ENCODE results near the gene PCDHB7. TPM values are rescaled to one million over a fixed set of nuclear protein-coding genes. Genes with fewer than 3 reads are reported as not detected.
"Not testable (repeated sequence)": the region's sequence is repeated elsewhere in the genome, so short reads cannot be mapped to it uniquely, and the experiment has no call there.

The PCDHB7 gene
- polyA plus RNA-seq, 4 donors, result 0.27 to 1.1 (median 0.36) TPM; not detected in 1

DNA sequence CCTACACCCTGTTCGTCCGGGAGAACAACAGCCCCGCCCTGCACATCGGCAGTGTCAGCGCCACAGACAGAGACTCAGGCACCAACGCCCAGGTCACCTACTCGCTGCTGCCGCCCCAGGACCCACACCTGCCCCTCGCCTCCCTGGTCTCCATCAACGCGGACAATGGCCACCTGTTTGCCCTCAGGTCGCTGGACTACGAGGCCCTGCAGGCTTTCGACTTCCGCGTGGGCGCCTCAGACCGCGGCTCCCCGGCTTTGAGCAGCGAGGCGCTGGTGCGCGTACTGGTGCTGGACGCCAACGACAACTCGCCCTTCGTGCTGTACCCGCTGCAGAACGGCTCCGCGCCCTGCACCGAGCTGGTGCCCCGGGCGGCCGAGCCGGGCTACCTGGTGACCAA lies 16.2 kb downstream of the PCDHB7 start:
- FAIRE-seq; H3K27me3 ChIP-seq (ENCODE audit: control insufficient read depth in 3 of 3, insufficient read depth in 3 of 3, low read length in 3 of 3); H3K27ac ChIP-seq (ENCODE audit: low read depth in 1 of 3, low read length in 2 of 3); H3K4me3 ChIP-seq (ENCODE audit: low read depth in 1 of 3, low read length in 3 of 3); DNase-seq; H3K4me1 ChIP-seq (ENCODE audit: control insufficient read depth in 3 of 3, insufficient read depth in 2 of 3, low read depth in 1 of 3, low read length in 2 of 3); H3K36me3 ChIP-seq (ENCODE audit: control insufficient read depth in 3 of 3, insufficient read depth in 2 of 3, low read depth in 1 of 3, low read length in 3 of 3): not testable (repeated sequence)
- H3K9me3 ChIP-seq (ENCODE audit: control insufficient read depth in 2 of 2, insufficient read depth in 1 of 2, low read depth in 1 of 2, low read length in 1 of 2), result peaks cover 3 to 27% of the 10 kb centered on the region in 2 donors
- WGBS, 3 donors, result 42 to 65% (median 60%) methylated on average over 24 to 34 of the region's 37 CpGs

DNA sequence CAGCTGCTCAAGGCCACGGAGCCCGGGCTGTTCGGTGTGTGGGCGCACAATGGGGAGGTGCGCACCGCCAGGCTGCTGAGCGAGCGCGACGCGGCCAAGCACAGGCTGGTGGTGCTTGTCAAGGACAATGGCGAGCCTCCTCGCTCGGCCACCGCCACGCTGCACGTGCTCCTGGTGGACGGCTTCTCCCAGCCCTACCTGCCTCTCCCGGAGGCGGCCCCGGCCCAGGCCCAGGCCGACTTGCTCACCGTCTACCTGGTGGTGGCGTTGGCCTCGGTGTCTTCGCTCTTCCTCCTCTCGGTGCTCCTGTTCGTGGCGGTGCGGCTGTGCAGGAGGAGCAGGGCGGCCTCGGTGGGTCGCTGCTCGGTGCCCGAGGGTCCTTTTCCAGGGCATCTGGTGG lies 16.7 kb downstream of the PCDHB7 start:
- not testable (repeated sequence) for FAIRE-seq; DNase-seq; H3K36me3 ChIP-seq (ENCODE audit: control insufficient read depth in 3 of 3, insufficient read depth in 2 of 3, low read depth in 1 of 3, low read length in 3 of 3); H3K4me1 ChIP-seq (ENCODE audit: control insufficient read depth in 3 of 3, insufficient read depth in 2 of 3, low read depth in 1 of 3, low read length in 2 of 3); H3K27me3 ChIP-seq (ENCODE audit: control insufficient read depth in 3 of 3, insufficient read depth in 3 of 3, low read length in 3 of 3); H3K27ac ChIP-seq (ENCODE audit: low read depth in 1 of 3, low read length in 2 of 3); H3K4me3 ChIP-seq (ENCODE audit: low read depth in 1 of 3, low read length in 3 of 3)
- H3K9me3 ChIP-seq (ENCODE audit: control insufficient read depth in 2 of 2, insufficient read depth in 1 of 2, low read depth in 1 of 2, low read length in 1 of 2), result peaks cover 3 to 26% of the 10 kb centered on the region in 2 donors
- 36 to 56% (median 48%) methylated on average over 11 to 34 of the region's 35 CpGs for WGBS, 3 donors

DNA sequence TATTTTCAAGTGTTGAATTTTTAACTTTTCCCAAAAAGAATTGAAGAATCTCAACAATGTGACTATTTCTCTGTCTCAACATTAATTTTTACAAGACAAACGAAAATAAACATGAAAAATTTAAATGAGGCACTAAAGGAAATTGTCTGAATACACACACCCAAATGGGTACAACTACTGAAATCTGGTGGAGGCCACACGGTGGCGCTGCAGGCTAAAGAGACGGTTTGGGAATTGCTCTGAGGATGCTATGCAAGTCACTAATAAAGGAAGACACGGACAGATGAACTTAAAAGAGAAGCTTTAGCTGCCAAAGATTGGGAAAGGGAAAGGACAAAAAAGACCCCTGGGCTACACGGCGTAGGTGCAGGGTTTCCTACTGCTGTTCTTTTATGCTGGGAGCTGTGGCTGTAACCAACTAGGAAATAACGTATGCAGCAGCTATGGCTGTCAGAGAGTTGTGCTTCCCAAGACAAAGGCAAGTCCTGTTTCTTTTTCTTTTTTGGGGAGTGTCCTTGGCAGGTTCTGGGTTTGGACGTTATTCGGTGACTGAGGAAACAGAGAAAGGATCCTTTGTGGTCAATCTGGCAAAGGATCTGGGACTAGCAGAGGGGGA lies 19.8 kb downstream of the PCDHB7 start, which contains the start of gene PCDHB10:
Gene PCDHB10, plus strand, starts transcription at position 244 of the 616 bp plus-strand sequence. Its CDS starts 200 bp downstream, at position 444.
- no peaks in the 10 kb centered on the region for H3K36me3 ChIP-seq (ENCODE audit: control insufficient read depth in 3 of 3, insufficient read depth in 2 of 3, low read depth in 1 of 3, low read length in 3 of 3)
- H3K9me3 ChIP-seq (ENCODE audit: control insufficient read depth in 2 of 2, insufficient read depth in 1 of 2, low read depth in 1 of 2, low read length in 1 of 2), result peaks cover 3 to 19% of the 10 kb centered on the region in 2 donors
- peaks cover 0 to 5% (median 0%) of the 10 kb centered on the region in 3 donors for H3K27me3 ChIP-seq (ENCODE audit: control insufficient read depth in 3 of 3, insufficient read depth in 3 of 3, low read length in 3 of 3)
- no peak within 1 kb of the TSS for H3K27ac ChIP-seq (ENCODE audit: low read depth in 1 of 3, low read length in 2 of 3)
- H3K4me3 ChIP-seq (ENCODE audit: low read depth in 1 of 3, low read length in 3 of 3), result no peak within 1 kb of the TSS
- 9 to 22% (median 19%) methylated on average over 10 of the region's 10 CpGs for WGBS, 3 donors
- H3K4me1 ChIP-seq (ENCODE audit: control insufficient read depth in 3 of 3, insufficient read depth in 2 of 3, low read depth in 1 of 3, low read length in 2 of 3), result no peaks in the 10 kb centered on the region
- FAIRE-seq (no peak), DNase-seq (no peak)

DNA sequence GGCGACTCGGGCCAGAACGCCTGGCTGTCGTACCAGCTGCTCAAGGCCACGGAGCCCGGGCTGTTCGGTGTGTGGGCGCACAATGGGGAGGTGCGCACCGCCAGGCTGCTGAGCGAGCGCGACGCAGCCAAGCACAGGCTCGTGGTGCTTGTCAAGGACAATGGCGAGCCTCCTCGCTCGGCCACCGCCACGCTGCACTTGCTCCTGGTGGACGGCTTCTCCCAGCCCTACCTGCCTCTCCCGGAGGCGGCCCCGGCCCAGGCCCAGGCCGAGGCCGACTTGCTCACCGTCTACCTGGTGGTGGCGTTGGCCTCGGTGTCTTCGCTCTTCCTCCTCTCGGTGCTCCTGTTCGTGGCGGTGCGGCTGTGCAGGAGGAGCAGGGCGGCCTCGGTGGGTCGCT lies 21.9 kb downstream of the PCDHB7 start:
- 37 to 60% (median 60%) methylated on average over 19 to 25 of the region's 37 CpGs for WGBS, 3 donors
- H3K36me3 ChIP-seq (ENCODE audit: control insufficient read depth in 3 of 3, insufficient read depth in 2 of 3, low read depth in 1 of 3, low read length in 3 of 3); H3K27me3 ChIP-seq (ENCODE audit: control insufficient read depth in 3 of 3, insufficient read depth in 3 of 3, low read length in 3 of 3); DNase-seq; H3K4me3 ChIP-seq (ENCODE audit: low read depth in 1 of 3, low read length in 3 of 3); H3K4me1 ChIP-seq (ENCODE audit: control insufficient read depth in 3 of 3, insufficient read depth in 2 of 3, low read depth in 1 of 3, low read length in 2 of 3); H3K27ac ChIP-seq (ENCODE audit: low read depth in 1 of 3, low read length in 2 of 3); FAIRE-seq: not testable (repeated sequence)
- H3K9me3 ChIP-seq (ENCODE audit: control insufficient read depth in 2 of 2, insufficient read depth in 1 of 2, low read depth in 1 of 2, low read length in 1 of 2), result peaks cover 3 to 18% of the 10 kb centered on the region in 2 donors

DNA sequence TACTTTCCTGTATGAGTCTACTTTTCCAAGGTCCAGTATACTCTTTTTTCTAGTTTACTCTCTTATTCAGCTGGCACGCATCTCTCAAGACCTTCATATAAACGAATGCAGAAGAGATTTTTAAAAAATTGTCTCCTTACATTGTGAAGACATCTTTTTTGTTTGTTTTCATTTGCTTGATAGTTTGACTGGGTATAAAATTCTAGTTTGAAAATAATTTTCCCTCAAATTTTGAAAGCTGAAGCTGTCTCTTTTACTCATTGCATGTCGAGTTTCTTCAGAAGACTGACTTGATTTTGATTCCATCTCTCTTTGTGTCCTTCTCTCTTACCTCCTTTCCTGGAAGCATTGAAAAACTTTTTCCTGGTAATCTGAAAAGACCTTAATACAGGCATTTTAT lies 23.9 kb downstream of the PCDHB7 start:
- H3K9me3 ChIP-seq (ENCODE audit: control insufficient read depth in 2 of 2, insufficient read depth in 1 of 2, low read depth in 1 of 2, low read length in 1 of 2), result peaks cover 1 to 29% of the 10 kb centered on the region in 2 donors
- FAIRE-seq (no peak), DNase-seq (no peak)
- no peak overlapping the region for H3K27ac ChIP-seq (ENCODE audit: low read depth in 1 of 3, low read length in 2 of 3)
- H3K4me1 ChIP-seq (ENCODE audit: control insufficient read depth in 3 of 3, insufficient read depth in 2 of 3, low read depth in 1 of 3, low read length in 2 of 3), result no peaks in the 10 kb centered on the region
- no peaks in the 10 kb centered on the region for H3K36me3 ChIP-seq (ENCODE audit: control insufficient read depth in 3 of 3, insufficient read depth in 2 of 3, low read depth in 1 of 3, low read length in 3 of 3)
- peaks cover 0 to 8% (median 0%) of the 10 kb centered on the region in 3 donors for H3K27me3 ChIP-seq (ENCODE audit: control insufficient read depth in 3 of 3, insufficient read depth in 3 of 3, low read length in 3 of 3)
- H3K4me3 ChIP-seq (ENCODE audit: low read depth in 1 of 3, low read length in 3 of 3), result no peak overlapping the region
- WGBS, 3 donors, result 25 to 50% (median 30%) methylated on average over 3 of the region's 3 CpGs

DNA sequence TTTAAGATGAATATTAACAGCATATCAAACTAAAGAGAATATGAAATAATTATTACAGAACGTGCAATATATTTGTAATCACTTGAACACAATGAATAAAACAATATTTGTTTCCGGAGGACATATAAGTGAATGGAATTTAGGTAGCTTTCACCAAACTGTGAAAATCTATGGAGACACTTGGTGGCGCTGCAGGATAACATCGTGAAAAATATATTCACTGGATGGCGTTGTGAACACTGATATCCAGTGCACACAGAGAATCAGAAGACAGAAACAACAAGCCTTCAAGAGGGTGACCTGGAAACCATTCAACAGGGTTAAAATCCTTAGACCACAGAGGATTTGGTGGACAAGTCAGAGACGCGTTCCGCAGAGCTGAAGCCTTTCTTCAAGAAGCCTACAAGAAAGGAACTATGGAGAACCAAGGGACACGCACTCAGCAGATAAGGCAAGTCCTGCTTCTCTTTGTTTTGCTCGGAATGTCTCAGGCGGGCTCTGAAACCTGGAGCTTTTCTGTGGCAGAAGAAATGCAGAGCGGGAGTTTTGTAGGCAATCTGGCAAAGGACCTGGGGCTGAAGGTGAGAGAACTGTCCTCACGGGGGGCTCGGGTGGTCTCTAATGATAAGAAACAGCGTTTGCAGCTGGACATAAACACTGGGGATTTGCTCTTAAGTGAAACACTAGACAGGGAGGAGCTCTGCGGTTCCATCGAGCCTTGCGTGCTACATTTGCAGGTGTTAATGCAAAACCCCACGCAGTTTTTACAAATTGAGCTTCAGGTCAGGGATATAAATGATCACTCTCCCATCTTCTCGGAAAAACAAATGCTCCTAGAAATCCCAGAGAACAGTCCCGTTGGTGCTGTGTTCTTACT lies 27.2 kb downstream of the PCDHB7 start, which contains the start of gene PCDHB11:
Gene PCDHB11, plus strand, starts transcription at position 269 of the 877 bp plus-strand sequence. Its CDS starts 148 bp downstream, at position 417.
- DNase-seq, result no peak

DNA sequence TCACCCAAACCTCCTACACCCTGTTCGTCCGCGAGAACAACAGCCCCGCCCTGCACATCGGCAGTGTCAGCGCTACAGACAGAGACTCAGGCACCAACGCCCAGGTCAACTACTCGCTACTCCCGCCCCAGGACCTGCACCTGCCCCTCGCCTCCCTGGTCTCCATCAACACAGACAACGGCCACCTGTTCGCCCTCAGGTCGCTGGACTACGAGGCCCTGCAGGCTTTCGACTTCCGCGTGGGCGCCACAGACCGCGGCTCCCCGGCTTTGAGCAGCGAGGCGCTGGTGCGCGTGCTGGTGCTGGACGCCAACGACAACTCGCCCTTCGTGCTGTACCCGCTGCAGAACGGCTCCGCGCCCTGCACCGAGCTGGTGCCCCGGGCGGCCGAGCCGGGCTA lies 28.7 kb downstream of the PCDHB7 start:
- not testable (repeated sequence) for FAIRE-seq; DNase-seq; H3K27me3 ChIP-seq (ENCODE audit: control insufficient read depth in 3 of 3, insufficient read depth in 3 of 3, low read length in 3 of 3); H3K27ac ChIP-seq (ENCODE audit: low read depth in 1 of 3, low read length in 2 of 3); H3K4me1 ChIP-seq (ENCODE audit: control insufficient read depth in 3 of 3, insufficient read depth in 2 of 3, low read depth in 1 of 3, low read length in 2 of 3); H3K36me3 ChIP-seq (ENCODE audit: control insufficient read depth in 3 of 3, insufficient read depth in 2 of 3, low read depth in 1 of 3, low read length in 3 of 3); H3K4me3 ChIP-seq (ENCODE audit: low read depth in 1 of 3, low read length in 3 of 3)
- peaks cover 0 to 35% of the 10 kb centered on the region in 2 donors for H3K9me3 ChIP-seq (ENCODE audit: control insufficient read depth in 2 of 2, insufficient read depth in 1 of 2, low read depth in 1 of 2, low read length in 1 of 2)
- WGBS, 3 donors, result 42 to 58% (median 50%) methylated on average over 23 to 27 of the region's 38 CpGs

More for the DNA sequence above, 27.2 kb downstream of the PCDHB7 start, which contains the start of gene PCDHB11:
- Histone ChIP-seq H3K27ac (ENCODE audit: low read depth in 1 of 3, low read length in 2 of 3) (no peak within 1 kb of the TSS), H3K4me3 (ENCODE audit: low read depth in 1 of 3, low read length in 3 of 3) (no peak within 1 kb of the TSS), H3K36me3 (ENCODE audit: control insufficient read depth in 3 of 3, insufficient read depth in 2 of 3, low read depth in 1 of 3, low read length in 3 of 3) (no peaks in the 10 kb centered on the region), H3K4me1 (ENCODE audit: control insufficient read depth in 3 of 3, insufficient read depth in 2 of 3, low read depth in 1 of 3, low read length in 2 of 3) (no peaks in the 10 kb centered on the region), H3K27me3 (ENCODE audit: control insufficient read depth in 3 of 3, insufficient read depth in 3 of 3, low read length in 3 of 3) (peaks cover 0 to 3% (median 0%) of the 10 kb centered on the region in 3 donors), H3K9me3 (ENCODE audit: control insufficient read depth in 2 of 2, insufficient read depth in 1 of 2, low read depth in 1 of 2, low read length in 1 of 2) (peaks cover 0 to 32% of the 10 kb centered on the region in 2 donors)
- WGBS, 3 donors, result 36 to 52% (median 40%) methylated on average over 21 of the region's 21 CpGs
- no peak for FAIRE-seq

DNA sequence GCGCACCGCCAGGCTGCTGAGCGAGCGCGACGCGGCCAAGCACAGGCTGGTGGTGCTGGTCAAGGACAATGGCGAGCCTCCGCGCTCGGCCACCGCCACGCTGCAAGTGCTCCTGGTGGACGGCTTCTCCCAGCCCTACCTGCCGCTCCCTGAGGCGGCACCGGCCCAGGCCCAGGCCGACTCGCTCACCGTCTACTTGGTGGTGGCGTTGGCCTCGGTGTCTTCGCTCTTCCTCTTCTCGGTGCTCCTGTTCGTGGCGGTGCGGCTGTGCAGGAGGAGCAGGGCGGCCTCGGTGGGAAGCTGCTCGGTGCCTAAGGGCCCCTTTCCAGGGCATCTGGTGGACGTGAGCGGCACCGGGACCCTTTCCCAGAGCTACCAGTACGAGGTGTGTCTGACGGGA lies 29.2 kb downstream of the PCDHB7 start:
- H3K9me3 ChIP-seq (ENCODE audit: control insufficient read depth in 2 of 2, insufficient read depth in 1 of 2, low read depth in 1 of 2, low read length in 1 of 2), result peaks cover 0 to 35% of the 10 kb centered on the region in 2 donors
- not testable (repeated sequence) for FAIRE-seq; H3K36me3 ChIP-seq (ENCODE audit: control insufficient read depth in 3 of 3, insufficient read depth in 2 of 3, low read depth in 1 of 3, low read length in 3 of 3); DNase-seq; H3K27ac ChIP-seq (ENCODE audit: low read depth in 1 of 3, low read length in 2 of 3); H3K4me3 ChIP-seq (ENCODE audit: low read depth in 1 of 3, low read length in 3 of 3); H3K27me3 ChIP-seq (ENCODE audit: control insufficient read depth in 3 of 3, insufficient read depth in 3 of 3, low read length in 3 of 3); H3K4me1 ChIP-seq (ENCODE audit: control insufficient read depth in 3 of 3, insufficient read depth in 2 of 3, low read depth in 1 of 3, low read length in 2 of 3)
- 37 to 63% (median 51%) methylated on average over 13 to 33 of the region's 35 CpGs for WGBS, 3 donors
